Omental fat pad (tissue), 4 donors: Measurements from ENCODE around the gene RBSN. TPM values are rescaled to one million over a fixed set of nuclear protein-coding genes. Genes with fewer than 3 reads are reported as not detected.

Source experiments
- ATAC-seq: fragments of 150-250 bp; one replicate; pipeline ENCODE4 v1.9.1; 2016; ENCODE audit warnings: mild to moderate bottlenecking, moderate library complexity; ENCODE audit not compliant: low FRiP score
- DNase-seq: peaks from one replicate; pipeline ENCODE4 v3.0.0-alpha.2; 2019; ENCODE audit warnings: low spot score
- CTCF ChIP-seq, 3 donors: fragments of 450-650 bp; IDR thresholded peaks; one replicate each; pipeline ENCODE4 v1.5.1; 2016 to 2017; ENCODE audit warnings: antibody characterized with exemption in 3 of 3, mild to moderate bottlenecking in 3 of 3, moderate library complexity in 2 of 3
- total RNA-seq, 4 donors: library from RNA; depleted of rRNA; stranded (reverse); fragments of >200 nt; gene quantifications; one replicate each; pipeline ENCODE4 v1.1.0, GENCODE V29; 2016

RBSN gene
- total RNA-seq, 4 donors from 2014 or later: 22.3 to 32.3 (median 23.3) TPM

- TF ChIP-seq CTCF (IDR thresholded peaks at IDR 0.05): no peak
- DNase-seq: no peak
- no peak for ATAC-seq
Measured at GRCh38 chr3:15089201-15089600, 9.7 kb downstream of the RBSN start.

- TF ChIP-seq CTCF (IDR thresholded peaks at IDR 0.05): no peak
- ATAC-seq (no peak), DNase-seq (no peak)
Measured at GRCh38 chr3:15086699-15087098, 12.2 kb downstream of the RBSN start.

GRCh38 chr3:15086263-15086662, 12.7 kb downstream of the RBSN start:
- ATAC-seq (no peak), DNase-seq (no peak)
- TF ChIP-seq CTCF (IDR thresholded peaks at IDR 0.05): no peak

- no peak for ATAC-seq
- TF ChIP-seq CTCF (IDR thresholded peaks at IDR 0.05): no peak
Measured at GRCh38 chr3:15083252-15083651, 15.7 kb downstream of the RBSN start.

GRCh38 chr3:15081960-15082664, 16.8 kb downstream of the RBSN start:
- ATAC-seq: no peak
- DNase-seq: no peak
- TF ChIP-seq CTCF (IDR thresholded peaks at IDR 0.05): no peak

More at GRCh38 chr3:15083252-15083651, 15.7 kb downstream of the RBSN start:
- no peak for DNase-seq

- no peak for TF ChIP-seq CTCF (IDR thresholded peaks at IDR 0.05)
- DNase-seq: no peak
- no peak for ATAC-seq
Measured at GRCh38 chr3:15079091-15079490, 19.9 kb downstream of the RBSN start.

GRCh38 chr3:15074500-15074899, 24.4 kb downstream of the RBSN start:
- DNase-seq (no peak), ATAC-seq (no peak)
- TF ChIP-seq CTCF (IDR thresholded peaks at IDR 0.05): no peak
